Measurements from ENCODE around the gene WDFY3. TPM values are rescaled to one million over a fixed set of nuclear protein-coding genes. Genes with fewer than 3 reads are reported as not detected.

WDFY3 gene
- total and polyA plus RNA-seq, 2 of the 4 experiments (the other 2 are of a cell fraction) = 12.5 to 58.1 TPM

DNA sequence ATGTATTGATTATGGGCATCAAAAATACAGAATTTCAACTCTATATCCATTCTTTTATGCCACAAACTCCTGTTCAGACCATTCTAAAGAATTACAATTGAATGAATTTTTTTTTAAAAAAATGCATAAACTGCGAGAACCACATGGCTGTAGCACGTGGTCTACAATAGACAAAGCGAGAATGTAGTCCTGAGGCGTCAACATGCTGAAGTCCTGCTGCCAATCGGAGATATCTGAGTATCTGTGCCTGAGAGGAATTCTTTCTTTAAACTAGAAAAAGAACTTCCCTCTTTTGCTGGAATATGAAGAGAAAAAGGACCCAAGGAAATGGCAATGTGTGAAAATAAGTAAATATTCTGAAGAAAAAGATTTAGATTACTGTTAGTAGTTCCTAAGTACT lies 277.9 kb downstream of the WDFY3 start:
- BruUV-seq (replicated peaks) = no TSS peak
- Histone ChIP-seq H3K36me3 (ENCODE audit: control insufficient read depth, insufficient read depth, low read length) (peaks cover 23% of the 10 kb centered on the region), H4K8ac (ENCODE audit: low read depth in 2 of 2, low read length in 2 of 2) (no peak overlapping the region), H4K5ac (ENCODE audit: low read depth, low read length) (no peak overlapping the region), H2AK5ac (ENCODE audit: low read depth, low read length) (no peak overlapping the region), H3K23ac (ENCODE audit: low read depth, low read length) (no peak overlapping the region), H2AK9ac (replicated peaks; ENCODE audit: low read depth, low read length, poor library complexity) (no peak overlapping the region), H3K27me3 (ENCODE audit: control insufficient read depth, insufficient read depth, low read length) (no peaks in the 10 kb centered on the region), H4K91ac (ENCODE audit: insufficient read depth, low read depth, low read length) (no peak overlapping the region), H3K9ac (ENCODE audit: low read depth, low read length) (no peak overlapping the region), H3K18ac (ENCODE audit: low read depth, low read length) (no peak overlapping the region), H3K9me3 (ENCODE audit: control insufficient read depth, insufficient read depth, low read length) (no peaks in the 10 kb centered on the region), H3K4me2 (ENCODE audit: low read depth, low read length) (no peak overlapping the region), H3K27ac (ENCODE audit: insufficient read depth, low read length) (no peak overlapping the region), H3K9me1 (ENCODE audit: insufficient read depth, low read length) (peaks cover 22% of the 10 kb centered on the region), H3K4me1 (ENCODE audit: control insufficient read depth, insufficient read depth, low read length) (peaks cover 14% of the 10 kb centered on the region), H3K4me3 (ENCODE audit: insufficient read depth, low read depth, low read length) (no peak overlapping the region), H3K79me1 (ENCODE audit: low read depth in 1 of 2, low read length in 2 of 2) (peaks cover 0 to 16% of the 10 kb centered on the region in 2 experiments; a peak in 2 of 4 replicates), H3K14ac (replicated peaks; ENCODE audit: low read depth, low read length) (no peak overlapping the region), H2BK120ac (ENCODE audit: low read depth, low read length) (no peak overlapping the region), H2AFZ (replicated peaks; ENCODE audit: low read length, poor library complexity) (no peak overlapping the region), H2BK20ac (ENCODE audit: low read depth, low read length) (no peak overlapping the region), H2BK5ac (ENCODE audit: low read depth, low read length, poor library complexity, severe bottlenecking) (no peak overlapping the region), H4K20me1 (ENCODE audit: insufficient read depth, low read length) (peaks cover 16% of the 10 kb centered on the region), H3K4ac (ENCODE audit: low read depth, low read length) (no peak overlapping the region), H2BK15ac (ENCODE audit: low read depth, low read length) (no peak overlapping the region), H3K56ac (ENCODE audit: extremely low read depth, insufficient read depth, low read length) (no peak overlapping the region)
- dilution Hi-C loops (cut with HindIII; ENCODE audit: low sequenced_read_pairs, unreplicated experiment) (no loop called here), in situ Hi-C loops (cut with MboI; ENCODE audit: low sequenced_read_pairs) (no loop called here), intact Hi-C loops (cut with micrococcal nuclease) (no loop called here)
- POLR2A ChIA-PET (ENCODE audit: unreplicated experiment) = no interaction called here
- CTCF ChIA-PET = no interaction called here
- no CpG with 5 or more reads among the region's 5 CpGs for WGBS, 2 experiments (ENCODE audit: extremely low coverage in 2 of 2, insufficient read length in 1 of 2)
- no peak for TF ChIP-seq RAD21 (IDR thresholded peaks at IDR 0.05; ENCODE audit: low read length)
- no peak for DNase-seq
- ATAC-seq (ENCODE audit: low read depth) = no peak
